ENCODE measurements around the gene POSTN. TPM values are rescaled to one million over a fixed set of nuclear protein-coding genes. Genes with fewer than 3 reads are reported as not detected.

Gene POSTN
- total RNA-seq, 1 experiment from 2014 or later = 0.29 TPM

GRCh38 chr13:37621811-37622361 is 23.3 kb upstream of the POSTN start:
- Histone ChIP-seq H3K36me3 (ENCODE audit: control insufficient read depth, insufficient read depth, low read length) (no peaks in the 10 kb centered on the region), H3K4me3 (ENCODE audit: low read depth, low read length) (no peak overlapping the region), H3K9me3 (no peaks in the 10 kb centered on the region), H3K4me1 (peaks cover 10% of the 10 kb centered on the region), H3K27me3 (replicated peaks; ENCODE audit: control insufficient read depth, insufficient read depth, low read length) (no peaks in the 10 kb centered on the region)
- TF ChIP-seq CTCF (IDR thresholded peaks at IDR 0.05; ENCODE audit: insufficient read depth in 1 of 2, low read depth in 1 of 2, low read length in 1 of 2, severe bottlenecking in 1 of 2, unreplicated experiment in 1 of 2) = no peak
- Mint-ChIP-seq H3K27ac (ENCODE audit: unreplicated experiment) (no peak overlapping the region), H3K9me3 (ENCODE audit: unreplicated experiment) (no peaks in the 10 kb centered on the region), H3K36me3 (ENCODE audit: insufficient read depth, unreplicated experiment) (no peaks in the 10 kb centered on the region), H3K4me1 (ENCODE audit: low read depth, unreplicated experiment) (peaks cover 7% of the 10 kb centered on the region), H3K27me3 (ENCODE audit: insufficient read depth, unreplicated experiment) (peaks cover 5% of the 10 kb centered on the region), H3K4me3 (ENCODE audit: unreplicated experiment) (no peak overlapping the region)
- POLR2A ChIA-PET = no interaction called here
- CTCF ChIA-PET = no interaction called here
- intact Hi-C loops (cut with micrococcal nuclease; ENCODE audit: unreplicated experiment) = no loop called here
- no TSS peak for BruUV-seq (replicated peaks)
- DNase-seq = no peak

GRCh38 chr13:37618554-37618953 is 20.0 kb upstream of the POSTN start:
- H3K4me3 ChIP-seq (ENCODE audit: low read depth, low read length) = no peak overlapping the region
- Mint-ChIP-seq H3K4me3 (ENCODE audit: unreplicated experiment) (no peak overlapping the region), H3K27me3 (ENCODE audit: insufficient read depth, unreplicated experiment) (peaks cover 4% of the 10 kb centered on the region), H3K9me3 (ENCODE audit: unreplicated experiment) (no peaks in the 10 kb centered on the region), H3K4me1 (ENCODE audit: low read depth, unreplicated experiment) (peaks cover 11% of the 10 kb centered on the region), H3K27ac (ENCODE audit: unreplicated experiment) (no peak overlapping the region), H3K36me3 (ENCODE audit: insufficient read depth, unreplicated experiment) (no peaks in the 10 kb centered on the region)
- no peak for TF ChIP-seq CTCF (IDR thresholded peaks at IDR 0.05; ENCODE audit: insufficient read depth in 1 of 2, low read depth in 1 of 2, low read length in 1 of 2, severe bottlenecking in 1 of 2, unreplicated experiment in 1 of 2)
- intact Hi-C loops (cut with micrococcal nuclease; ENCODE audit: unreplicated experiment) = no loop called here
- ChIA-PET POLR2A (no interaction called here), CTCF (no interaction called here)
- BruUV-seq (replicated peaks) = no TSS peak
- no peak for DNase-seq
- H3K36me3 ChIP-seq (ENCODE audit: control insufficient read depth, insufficient read depth, low read length) = no peaks in the 10 kb centered on the region
- no peaks in the 10 kb centered on the region for H3K27me3 ChIP-seq (replicated peaks; ENCODE audit: control insufficient read depth, insufficient read depth, low read length)
- H3K9me3 ChIP-seq = no peaks in the 10 kb centered on the region
- H3K4me1 ChIP-seq = peaks cover 22% of the 10 kb centered on the region

- CTCF ChIA-PET = no interaction called here
- peaks cover 22% of the 10 kb centered on the region for H3K4me1 ChIP-seq
- H3K9me3 ChIP-seq = no peaks in the 10 kb centered on the region
- H3K27me3 ChIP-seq (replicated peaks; ENCODE audit: control insufficient read depth, insufficient read depth, low read length) = no peaks in the 10 kb centered on the region
- H3K4me3 Mint-ChIP-seq (ENCODE audit: unreplicated experiment) = no peak overlapping the region
- BruUV-seq (replicated peaks) = no TSS peak
- no peak for TF ChIP-seq CTCF (IDR thresholded peaks at IDR 0.05; ENCODE audit: insufficient read depth in 1 of 2, low read depth in 1 of 2, low read length in 1 of 2, severe bottlenecking in 1 of 2, unreplicated experiment in 1 of 2)
- intact Hi-C loops (cut with micrococcal nuclease; ENCODE audit: unreplicated experiment) = no loop called here
- peaks cover 6% of the 10 kb centered on the region for H3K27me3 Mint-ChIP-seq (ENCODE audit: insufficient read depth, unreplicated experiment)
- DNase-seq = peak in 1 of 2 experiments; percentile 11
- POLR2A ChIA-PET = no interaction called here
- H3K4me3 ChIP-seq (ENCODE audit: low read depth, low read length) = no peak overlapping the region
- no peaks in the 10 kb centered on the region for H3K9me3 Mint-ChIP-seq (ENCODE audit: unreplicated experiment)
- peaks cover 11% of the 10 kb centered on the region for H3K4me1 Mint-ChIP-seq (ENCODE audit: low read depth, unreplicated experiment)
- peak overlapping the region; percentile 31 for H3K27ac Mint-ChIP-seq (ENCODE audit: unreplicated experiment)
- H3K36me3 Mint-ChIP-seq (ENCODE audit: insufficient read depth, unreplicated experiment) = no peaks in the 10 kb centered on the region
- no peaks in the 10 kb centered on the region for H3K36me3 ChIP-seq (ENCODE audit: control insufficient read depth, insufficient read depth, low read length)
These were observed 18.6 kb upstream of the POSTN start for GRCh38 chr13:37617173-37617572.

Data from Caco-2 (cell line).